GM21619 (cell line): ENCODE measurements around the gene DSG1.
"Not testable (repeated sequence)": the region's sequence is repeated elsewhere in the genome, so short reads cannot be mapped to it uniquely, and the experiment has no call there.

Experiments used
- ATAC-seq: cut with Tn5 transposase; IDR thresholded peaks from one replicate; pipeline ENCODE4 v1.9.1; 2021; ENCODE audit not compliant: unreplicated experiment

The DSG1 gene

GRCh38 chr18:31329787-31330438 is 12.0 kb downstream of the DSG1 start:
- ATAC-seq = no peak

DNA sequence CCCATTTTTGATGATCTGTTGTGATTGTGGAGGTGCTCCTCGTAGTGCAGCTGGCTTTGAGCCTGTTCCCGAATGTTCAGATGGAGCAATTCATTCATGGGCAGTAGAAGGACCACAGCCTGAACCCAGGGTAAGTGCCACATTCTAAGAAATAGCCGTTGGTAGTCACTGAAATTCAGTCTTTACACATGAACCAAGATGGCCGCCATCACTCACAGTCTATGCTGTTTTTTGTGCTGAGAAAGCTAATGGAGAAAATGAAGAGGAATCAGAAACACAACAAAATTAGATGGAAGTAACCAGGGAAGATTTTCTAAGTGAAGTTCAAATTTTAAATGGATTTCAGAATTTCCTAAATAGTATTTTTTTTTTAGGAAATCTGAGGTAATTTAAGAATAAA is 25.5 kb downstream of the DSG1 start:
- no peak for ATAC-seq

GRCh38 chr18:31353336-31353735 is 35.4 kb downstream of the DSG1 start:
- not testable (repeated sequence) for ATAC-seq

DNA sequence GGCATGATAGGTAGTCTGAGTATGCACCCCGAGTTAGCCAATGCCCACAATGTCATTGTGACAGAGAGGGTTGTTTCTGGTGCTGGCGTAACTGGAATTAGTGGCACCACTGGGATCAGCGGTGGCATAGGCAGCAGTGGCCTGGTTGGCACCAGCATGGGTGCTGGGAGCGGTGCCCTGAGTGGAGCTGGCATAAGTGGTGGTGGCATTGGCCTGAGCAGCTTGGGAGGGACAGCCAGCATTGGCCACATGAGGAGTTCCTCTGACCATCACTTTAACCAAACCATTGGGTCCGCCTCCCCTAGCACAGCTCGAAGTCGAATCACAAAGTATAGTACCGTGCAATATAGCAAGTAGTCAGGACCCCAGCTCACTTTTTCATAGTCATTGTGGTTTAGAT is 37.0 kb downstream of the DSG1 start:
- no peak for ATAC-seq

DNA sequence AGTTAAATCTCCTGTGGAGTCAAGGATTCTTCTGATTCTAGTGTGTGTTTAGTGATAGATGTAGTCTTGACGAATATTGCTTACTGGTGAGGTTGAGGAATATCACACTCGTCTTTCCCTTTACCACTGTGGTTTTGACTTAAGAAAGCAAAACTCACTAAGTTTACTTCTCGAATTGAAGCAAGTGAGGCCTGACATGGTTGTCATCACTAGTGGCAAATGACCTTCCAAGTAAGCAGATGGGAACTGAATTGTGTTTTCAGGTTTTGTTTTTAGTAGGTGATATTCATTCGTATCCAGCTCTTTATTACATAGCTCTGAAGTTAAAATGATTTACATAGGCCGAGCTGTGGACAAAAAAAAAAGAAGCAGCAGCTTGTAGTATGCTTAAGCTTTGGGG is 38.1 kb downstream of the DSG1 start:
- no peak for ATAC-seq

GRCh38 chr18:31364190-31364589 is 46.2 kb downstream of the DSG1 start:
- no peak for ATAC-seq

- ATAC-seq = no peak
Observed at GRCh38 chr18:31369478-31369877, 51.5 kb downstream of the DSG1 start.

DNA sequence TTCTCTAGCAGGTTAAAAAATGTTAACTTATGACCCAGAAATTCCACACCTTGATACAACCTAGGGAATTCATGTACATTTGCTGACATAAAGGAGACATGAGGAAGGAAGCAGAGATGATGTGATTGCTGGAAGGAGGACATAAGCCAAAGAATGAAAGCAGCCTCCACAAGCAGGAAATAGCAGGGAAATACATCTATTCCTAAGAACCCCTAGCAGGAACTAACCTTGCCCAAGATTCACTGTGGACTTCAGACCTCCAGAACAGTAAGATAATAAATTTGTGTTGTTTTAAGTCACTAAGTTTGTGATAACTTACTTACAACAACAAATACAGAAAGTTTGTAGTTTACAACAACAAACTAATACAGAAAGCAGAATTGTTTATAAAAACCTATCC is 54.0 kb downstream of the DSG1 start:
- ATAC-seq = no peak

DNA sequence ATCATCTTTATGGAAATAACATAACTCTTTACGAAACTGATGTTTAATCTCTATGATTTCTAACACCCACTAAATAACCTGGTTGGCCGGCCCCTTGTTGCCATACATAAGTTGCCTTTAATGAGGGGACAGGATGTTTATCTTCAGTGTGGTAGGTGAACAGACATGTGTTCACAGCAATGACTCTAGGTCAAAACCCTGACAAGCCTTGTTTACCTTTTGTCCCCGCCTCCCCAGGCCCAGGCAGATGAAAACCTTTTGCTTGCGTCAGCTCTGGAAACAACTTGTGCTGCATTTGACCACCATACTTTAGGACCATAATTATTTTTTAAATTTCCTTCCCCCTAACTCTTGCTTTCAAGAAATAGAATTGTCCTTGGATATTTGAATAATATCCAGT is 55.7 kb downstream of the DSG1 start:
- no peak for ATAC-seq

- ATAC-seq = no peak
Observed at GRCh38 chr18:31376477-31376876, 58.5 kb downstream of the DSG1 start, which contains the start of gene DSG4. Gene DSG4 (plus strand): TSS chr18:31376777. CDS start chr18:31376912, 135 bp downstream.

- no peak for ATAC-seq
Observed at GRCh38 chr18:31380912-31381311, 63.0 kb downstream of the DSG1 start.

GRCh38 chr18:31382107-31382506 is 64.1 kb downstream of the DSG1 start:
- ATAC-seq = no peak

DNA sequence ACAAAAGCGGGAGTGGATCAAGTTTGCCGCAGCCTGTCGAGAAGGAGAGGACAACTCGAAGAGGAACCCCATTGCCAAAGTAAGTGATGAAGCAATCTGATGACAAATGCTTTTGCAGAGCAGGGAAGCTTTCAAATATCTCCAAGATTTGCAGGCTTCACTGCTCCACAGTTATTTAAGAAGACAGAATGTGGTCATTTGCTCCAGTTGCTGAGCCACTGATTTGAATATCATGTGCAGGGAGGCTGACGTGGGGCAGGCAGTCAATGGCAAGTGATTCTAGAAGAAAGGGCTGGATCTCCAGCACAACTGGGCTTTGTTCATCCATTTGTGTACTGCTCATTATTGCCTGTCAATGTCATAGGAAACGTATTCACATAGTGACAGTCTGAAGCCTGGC is 68.8 kb downstream of the DSG1 start:
- no peak for ATAC-seq

GRCh38 chr18:31393286-31393685 is 75.3 kb downstream of the DSG1 start:
- no peak for ATAC-seq

DNA sequence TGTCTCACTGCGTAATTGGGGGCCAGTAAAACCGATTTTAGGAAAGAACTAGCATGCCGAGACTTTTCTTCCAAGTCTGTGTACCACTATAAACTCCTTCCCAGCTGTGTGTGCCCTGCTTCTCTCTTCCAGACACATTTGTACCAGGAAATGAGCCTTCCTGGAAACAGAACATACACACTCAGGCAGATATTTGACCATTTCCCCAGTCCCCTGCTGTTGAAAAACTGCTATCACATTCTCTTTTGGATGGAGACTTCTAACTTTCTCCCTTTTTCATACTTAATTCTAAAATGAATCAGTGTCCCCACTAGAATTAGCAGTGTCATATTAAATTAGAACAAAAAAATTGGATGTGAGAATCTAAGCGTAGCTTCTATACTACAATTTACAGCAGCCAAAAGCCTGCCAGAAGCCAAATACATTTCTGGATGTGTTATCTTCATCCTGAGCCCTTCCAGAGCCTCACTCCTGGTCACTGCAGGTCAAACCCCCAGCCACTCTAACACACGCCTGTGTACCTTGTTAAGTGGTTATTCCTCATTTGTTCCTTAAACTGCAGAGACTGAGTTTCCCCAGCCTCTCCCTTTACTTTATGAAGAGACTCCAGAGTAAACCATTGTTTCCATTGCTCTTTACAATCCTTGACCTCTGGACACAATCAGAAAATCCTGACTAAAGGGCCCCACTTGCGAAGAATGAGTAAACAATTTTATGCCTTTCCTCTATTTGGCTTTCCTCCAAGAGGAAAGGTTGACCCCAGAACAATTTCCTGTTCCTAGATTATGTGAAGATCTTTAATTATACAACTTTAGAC is 79.0 kb downstream of the DSG1 start:
- no peak for ATAC-seq

DNA sequence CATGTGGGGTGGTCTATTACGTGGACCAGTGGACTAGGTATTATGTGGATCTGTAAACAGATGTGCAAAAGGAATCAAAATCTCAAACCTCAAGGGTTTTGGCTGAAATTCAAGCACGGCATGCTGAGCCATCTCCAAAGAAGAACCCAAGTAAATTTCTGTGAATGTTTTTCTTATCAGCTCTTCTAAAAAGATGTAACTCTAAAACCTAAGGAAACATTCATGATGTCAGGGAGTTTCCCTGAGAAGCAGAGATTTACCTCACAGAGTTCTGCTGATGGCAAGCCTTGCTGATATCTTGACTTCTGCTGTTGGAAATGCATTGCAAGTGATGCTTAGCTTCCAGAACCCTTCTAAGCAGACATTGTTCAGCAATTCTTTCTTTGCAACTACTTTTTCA is 80.2 kb downstream of the DSG1 start:
- ATAC-seq = no peak

- ATAC-seq = no peak
Observed at GRCh38 chr18:31399306-31400032, 81.5 kb downstream of the DSG1 start.

- ATAC-seq = no peak
Observed at GRCh38 chr18:31401156-31402025, 83.4 kb downstream of the DSG1 start.

GRCh38 chr18:31402026-31402373 is 84.0 kb downstream of the DSG1 start:
- ATAC-seq = no peak

DNA sequence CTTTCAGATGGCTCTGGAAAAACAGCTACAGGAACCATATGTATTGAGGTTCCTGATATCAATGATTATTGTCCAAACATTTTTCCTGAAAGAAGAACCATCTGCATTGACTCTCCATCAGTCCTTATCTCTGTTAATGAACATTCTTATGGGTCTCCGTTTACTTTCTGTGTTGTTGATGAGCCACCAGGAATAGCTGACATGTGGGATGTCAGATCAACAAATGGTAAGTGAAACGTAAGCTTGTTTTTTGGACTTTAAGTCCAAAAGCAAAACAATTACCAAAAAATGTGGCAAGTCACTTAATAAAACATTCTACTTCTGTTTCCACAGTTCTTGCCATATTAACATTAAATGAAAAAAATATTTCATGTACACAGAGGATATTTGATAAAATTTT is 85.4 kb downstream of the DSG1 start:
- ATAC-seq = no peak
